Superior temporal gyrus (tissue), 1 donor: Measurements from ENCODE around the gene SLC44A2.
A peak's percentile ranks its signal among the peaks of the same experiment; 100 is the strongest.

Source experiments
- DNase-seq: peaks from one replicate; pipeline ENCODE4 v3.0.0-alpha.2; 2016; ENCODE audit errors: extremely low spot score

Gene SLC44A2

DNA sequence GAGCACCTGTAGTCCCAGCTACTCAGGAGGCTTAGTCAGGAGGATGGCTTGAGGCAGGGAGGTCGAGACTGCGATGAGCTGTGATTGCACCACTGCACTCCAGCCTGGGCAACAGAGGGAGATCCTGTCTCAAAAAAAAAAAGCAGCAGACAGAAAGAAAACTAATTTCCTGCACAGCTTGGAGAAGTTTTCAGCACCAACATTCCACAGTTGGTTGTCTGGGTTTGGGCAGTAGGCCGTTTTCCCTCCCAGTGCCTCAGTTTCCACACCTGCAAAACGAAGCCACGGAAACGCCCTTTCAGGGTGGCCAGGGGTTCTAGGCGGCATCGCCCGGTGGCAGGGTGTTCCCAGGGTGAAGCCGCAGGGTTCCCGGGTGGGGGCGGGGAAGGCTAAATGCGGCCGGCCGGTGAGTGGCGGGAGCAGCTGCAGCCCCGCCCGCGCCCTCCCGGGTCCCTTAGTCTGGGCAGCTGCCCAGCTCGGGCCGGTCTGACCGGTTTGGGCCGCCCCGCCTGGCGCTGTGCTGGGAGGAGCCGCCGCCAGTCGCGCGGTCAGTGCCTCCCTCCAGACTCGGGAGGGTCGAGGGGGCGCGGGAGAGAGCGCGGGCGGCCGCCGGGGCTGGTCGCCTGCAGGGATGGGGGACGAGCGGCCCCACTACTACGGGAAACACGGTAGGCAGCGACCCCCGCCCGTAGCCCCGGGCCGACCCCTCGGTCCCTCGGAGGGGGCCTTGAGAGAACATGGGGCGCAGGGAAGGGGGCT is at the start of gene SLC44A2:
SLC44A2 (plus strand) TSS at position 551 of the 759 bp plus-strand sequence; CDS start at position 632, 81 bp downstream.
- DNase-seq, result peak; percentile 72

DNA sequence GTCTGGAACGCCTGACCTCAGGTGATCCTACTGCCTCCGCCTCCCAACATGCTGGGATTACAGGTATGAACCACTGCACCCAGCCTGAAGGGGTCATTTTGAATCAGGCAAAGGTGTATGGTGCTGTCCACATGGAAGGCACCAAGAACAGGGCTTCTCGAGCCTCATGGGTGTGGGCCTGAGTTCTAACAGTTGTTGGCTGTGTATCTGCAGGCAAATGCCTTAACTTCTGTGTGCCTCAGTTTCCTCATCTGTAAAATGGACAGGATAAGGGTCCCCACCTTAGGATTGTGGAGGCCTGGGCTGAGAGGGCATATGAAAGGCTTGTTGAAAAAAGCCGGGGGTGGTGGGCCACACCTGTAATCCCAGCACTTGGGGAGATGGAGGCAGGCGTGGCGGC is 47.4 kb upstream of the SLC44A2 start:
- no peak for DNase-seq

DNA sequence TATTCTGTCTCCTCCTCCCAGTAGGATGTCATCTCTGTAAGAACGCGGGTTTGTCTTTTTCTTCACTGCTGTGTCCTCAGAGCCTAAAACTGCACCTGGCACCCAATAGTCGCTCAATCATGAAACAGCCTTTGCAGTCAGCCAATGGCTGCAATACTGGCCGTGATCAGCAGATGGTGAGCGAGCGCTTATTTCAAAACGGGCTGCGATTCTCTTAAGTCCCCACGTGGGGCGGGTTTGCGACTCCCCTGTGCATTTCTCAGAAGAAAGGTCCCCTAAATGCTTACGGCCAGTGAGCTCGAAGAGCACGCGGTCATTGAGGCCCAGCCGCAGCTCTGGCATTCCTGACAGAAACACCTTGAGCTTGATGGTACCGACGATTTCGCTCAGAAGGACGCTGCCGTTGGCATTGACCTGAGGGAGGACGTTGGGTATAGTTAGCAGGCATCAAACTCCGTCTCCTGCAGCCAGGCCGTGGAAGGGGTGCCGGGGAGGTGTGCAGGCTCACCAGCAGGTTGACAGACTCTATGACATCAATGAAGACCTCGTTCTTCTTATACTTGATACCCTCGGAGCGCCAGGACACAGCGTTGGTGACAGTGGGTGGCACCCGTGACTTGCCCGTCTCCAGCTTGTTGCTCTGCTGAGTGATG is 44.2 kb upstream of the SLC44A2 start:
- DNase-seq, result peak; percentile 98

GRCh38 chr19:10582091-10582490 is 43.3 kb upstream of the SLC44A2 start:
- no peak for DNase-seq

DNA sequence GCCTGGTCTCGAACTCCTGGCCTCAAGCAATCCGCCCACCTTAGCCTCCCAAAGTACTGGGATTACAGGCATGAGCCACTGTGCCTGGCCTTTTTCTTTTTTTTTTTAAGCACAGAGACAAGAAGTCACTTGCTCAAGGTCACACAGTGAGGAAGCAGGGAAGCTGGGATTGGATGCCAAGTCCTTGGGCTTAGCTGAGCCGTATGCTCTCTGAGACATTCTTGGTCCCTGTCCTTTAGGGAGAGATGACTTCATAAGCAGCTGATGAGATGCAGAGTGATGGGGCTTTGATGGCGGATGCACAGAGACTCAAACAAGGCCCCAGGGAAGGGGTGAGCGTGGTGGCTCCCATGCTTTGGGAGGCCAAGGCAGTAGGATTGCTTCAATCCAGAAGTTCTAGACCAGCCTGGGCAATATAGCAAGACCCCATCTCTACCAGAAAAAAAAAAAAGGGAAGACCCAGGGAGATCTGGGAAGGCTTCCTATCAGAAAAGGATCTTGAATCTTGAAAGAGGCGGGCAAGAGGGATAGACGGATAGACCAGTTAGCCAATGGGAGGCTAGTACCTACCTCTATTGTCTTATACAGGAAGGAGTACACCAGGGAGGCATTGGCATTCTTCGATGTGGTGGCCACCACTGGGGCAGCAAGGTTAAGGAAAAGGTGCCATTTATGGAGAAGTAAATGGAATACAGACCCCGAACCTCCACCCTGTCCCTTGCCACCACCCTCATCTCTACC is 42.1 kb upstream of the SLC44A2 start:
- DNase-seq, result no peak

- DNase-seq, result no peak
Observed at GRCh38 chr19:10586396-10586795, 39.0 kb upstream of the SLC44A2 start.

DNA sequence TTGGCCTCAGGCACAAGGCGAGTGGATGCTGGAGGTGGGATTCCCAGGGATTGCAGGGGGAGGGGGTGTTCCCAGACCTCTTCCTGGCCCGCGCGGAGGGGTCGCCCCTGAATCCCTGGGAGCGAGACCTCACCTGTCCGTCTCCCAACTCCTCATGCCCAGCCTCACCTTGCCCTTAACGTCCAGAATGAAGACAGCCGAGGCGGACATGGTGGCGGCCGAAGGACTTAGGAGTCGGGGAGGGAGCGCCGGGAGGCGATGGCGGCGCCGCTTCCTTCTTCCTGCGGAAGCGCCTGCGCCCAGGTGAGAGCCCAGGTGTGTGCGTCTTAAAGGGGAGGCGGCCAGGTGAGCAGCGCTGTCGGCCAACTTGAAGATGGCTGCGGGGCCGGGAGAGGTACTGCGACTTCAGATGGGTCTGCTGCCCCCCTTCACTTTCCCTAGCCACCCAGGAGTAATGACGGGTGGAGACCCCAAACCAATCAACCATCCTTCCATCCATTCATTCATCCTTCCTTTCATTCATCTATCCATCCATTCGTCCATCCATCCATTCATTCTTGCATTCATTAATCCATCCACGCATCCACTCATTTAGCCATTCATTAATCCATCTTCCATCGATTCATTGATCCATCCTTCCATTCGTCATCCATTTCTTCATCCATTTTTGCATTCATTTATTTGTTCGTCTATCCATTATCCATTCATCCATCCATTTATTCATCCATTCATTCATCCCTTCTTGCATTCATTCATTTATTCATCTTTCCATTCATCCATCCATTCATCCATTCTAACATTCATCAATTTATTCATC is 38.1 kb upstream of the SLC44A2 start, which contains the start of gene AP1M2:
AP1M2 (minus strand) TSS at position 291 of the 817 bp plus-strand sequence; CDS start at position 210, 81 bp downstream.
- no peak for DNase-seq

- DNase-seq, result no peak
Observed at GRCh38 chr19:10587839-10588150, 37.6 kb upstream of the SLC44A2 start.

DNA sequence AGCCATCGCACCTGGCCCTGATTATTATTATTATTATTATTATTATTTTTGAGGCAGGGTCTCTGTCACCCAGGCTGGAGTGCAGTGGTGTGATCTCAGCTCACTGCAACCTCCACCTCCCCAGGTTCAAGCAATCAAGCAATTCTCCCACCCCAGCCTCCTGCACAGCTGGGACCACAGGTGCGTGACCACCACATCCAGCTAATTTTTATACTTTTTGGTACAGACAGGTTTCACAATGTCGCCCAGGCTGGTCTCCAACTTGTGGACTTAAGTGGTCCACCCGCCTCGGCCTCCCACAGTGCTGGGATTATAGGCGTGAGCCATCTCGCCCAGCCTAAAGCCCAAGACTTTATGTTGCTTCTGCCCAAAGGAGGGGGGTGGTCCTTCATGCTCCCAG is 32.2 kb upstream of the SLC44A2 start:
- no peak for DNase-seq

GRCh38 chr19:10593820-10594637 is 31.3 kb upstream of the SLC44A2 start:
- DNase-seq, result peak; percentile 55

DNA sequence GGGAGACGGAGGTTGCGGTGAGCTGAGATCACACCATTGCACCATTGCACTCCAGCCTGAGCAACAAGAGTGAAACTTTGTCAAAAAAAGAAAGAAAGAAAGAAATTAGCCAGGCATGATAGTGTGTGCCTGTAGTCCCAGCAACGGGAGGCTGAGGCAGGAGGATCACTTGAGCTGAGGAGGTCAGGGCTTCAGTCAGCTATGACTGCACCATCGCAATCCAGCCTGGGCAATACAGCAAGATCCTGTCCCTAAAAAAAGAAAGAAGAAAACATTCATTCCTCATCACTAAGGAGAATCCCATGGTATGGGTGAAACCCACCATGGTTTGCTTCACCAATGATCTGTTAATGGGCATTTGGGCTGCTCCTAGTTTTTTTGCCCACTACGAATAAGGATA is 25.2 kb upstream of the SLC44A2 start:
- no peak for DNase-seq

- DNase-seq, result no peak
Observed at GRCh38 chr19:10601999-10602329, 23.4 kb upstream of the SLC44A2 start.

DNA sequence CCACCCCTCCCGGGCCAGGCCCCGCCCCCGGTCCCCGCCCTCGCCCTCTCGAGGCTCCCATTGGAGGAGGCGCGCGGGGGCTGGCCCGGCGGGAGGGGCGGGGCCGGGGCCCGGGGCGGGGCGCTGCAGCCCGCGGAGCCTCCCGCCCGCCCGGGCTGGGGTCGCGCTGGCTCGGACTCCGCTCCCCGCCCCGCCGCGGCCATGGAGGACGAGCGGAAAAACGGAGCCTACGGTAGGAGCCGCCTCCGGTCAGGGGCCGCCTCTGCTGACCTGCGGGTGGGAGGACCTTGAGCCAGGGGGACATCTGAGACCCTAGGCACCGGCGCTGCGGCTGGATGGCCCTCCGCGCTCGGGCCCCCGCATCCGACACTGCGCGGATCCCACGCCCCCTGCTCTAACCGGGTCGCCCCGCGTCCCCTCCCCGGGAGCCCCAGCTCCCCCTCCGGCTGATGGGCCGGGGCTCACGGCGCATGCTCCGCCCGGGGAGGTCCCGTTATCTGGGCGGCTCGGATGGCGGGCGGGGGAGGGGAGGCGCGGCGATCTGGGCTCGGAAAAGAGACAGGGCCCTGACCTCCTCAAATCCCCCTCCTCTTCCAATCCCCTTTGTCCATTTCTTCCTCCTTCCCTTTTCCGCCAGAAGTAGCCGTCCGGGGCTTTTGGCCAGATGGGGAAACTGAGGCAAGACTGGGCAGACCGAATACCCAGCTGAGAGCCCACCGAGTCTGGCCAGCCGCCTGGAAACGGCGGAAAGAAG is 22.8 kb upstream of the SLC44A2 start:
- DNase-seq, result peak; percentile 69

DNA sequence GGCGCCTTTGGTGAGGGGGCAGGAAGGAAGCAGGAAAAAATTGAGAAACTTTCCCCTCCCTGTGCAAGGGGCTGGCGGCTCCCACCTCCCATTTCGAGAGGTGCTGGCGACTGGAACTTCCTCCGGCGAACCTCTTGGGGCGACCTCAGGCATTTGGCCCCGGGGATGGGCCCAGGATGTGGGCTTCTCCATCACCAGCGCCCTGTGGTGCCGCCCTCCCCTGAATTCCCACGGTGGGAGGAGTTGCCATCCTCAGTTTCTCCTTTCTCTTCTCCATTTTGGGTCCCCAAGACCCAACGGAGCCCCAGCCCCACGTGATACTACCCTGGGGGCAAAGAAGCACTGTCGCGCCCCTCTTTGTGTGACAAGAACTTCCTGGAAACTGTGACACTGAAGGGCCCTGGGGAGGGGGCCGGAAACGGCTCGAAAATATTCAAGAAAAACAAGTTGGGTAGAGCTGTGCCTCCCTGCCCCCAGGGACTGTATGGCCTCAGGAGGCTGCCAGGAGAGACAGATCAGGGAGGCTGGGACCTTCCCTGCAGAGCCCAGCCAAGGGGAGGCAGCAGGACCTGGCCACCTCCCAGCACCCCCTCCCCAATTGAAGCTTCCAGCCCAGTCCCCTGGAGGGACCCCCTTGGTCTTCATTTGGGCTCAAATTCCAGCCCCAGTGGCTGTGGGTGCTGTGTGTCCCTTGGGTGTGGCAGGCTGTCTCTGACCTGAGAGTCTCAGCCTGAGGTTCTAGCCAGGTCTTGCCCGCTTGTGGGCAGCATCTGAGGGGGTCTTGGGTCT is 22.1 kb upstream of the SLC44A2 start:
- DNase-seq, result no peak

- DNase-seq, result peak; percentile 13
Observed at GRCh38 chr19:10603873-10604459, 21.4 kb upstream of the SLC44A2 start.

DNA sequence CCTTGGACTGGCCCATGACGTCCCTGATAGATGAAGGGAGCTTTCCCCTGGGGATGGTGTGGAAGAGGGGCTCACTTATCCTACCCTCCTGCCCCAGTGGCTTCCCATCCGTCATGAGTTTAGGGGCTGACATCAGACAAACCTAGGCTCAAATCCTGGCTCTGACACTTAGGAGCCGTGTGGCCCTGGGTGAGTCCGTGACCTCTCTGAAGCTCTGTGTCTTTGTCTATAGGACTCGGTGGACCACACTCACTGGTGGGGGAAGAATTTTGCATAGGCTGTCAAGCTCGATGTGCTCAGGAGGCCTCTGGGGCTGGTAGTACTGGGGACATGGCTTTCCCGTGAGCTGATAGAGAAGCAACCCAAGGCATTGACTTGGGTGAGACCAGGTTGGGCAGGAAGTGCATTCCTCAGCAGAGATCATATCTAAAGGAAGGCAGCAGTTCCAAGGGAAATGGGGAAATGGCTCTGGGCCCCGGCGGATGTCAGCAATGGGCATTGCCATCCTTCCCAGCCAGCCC is 20.8 kb upstream of the SLC44A2 start:
- no peak for DNase-seq

- DNase-seq, result no peak
Observed at GRCh38 chr19:10611907-10612306, 13.4 kb upstream of the SLC44A2 start.

DNA sequence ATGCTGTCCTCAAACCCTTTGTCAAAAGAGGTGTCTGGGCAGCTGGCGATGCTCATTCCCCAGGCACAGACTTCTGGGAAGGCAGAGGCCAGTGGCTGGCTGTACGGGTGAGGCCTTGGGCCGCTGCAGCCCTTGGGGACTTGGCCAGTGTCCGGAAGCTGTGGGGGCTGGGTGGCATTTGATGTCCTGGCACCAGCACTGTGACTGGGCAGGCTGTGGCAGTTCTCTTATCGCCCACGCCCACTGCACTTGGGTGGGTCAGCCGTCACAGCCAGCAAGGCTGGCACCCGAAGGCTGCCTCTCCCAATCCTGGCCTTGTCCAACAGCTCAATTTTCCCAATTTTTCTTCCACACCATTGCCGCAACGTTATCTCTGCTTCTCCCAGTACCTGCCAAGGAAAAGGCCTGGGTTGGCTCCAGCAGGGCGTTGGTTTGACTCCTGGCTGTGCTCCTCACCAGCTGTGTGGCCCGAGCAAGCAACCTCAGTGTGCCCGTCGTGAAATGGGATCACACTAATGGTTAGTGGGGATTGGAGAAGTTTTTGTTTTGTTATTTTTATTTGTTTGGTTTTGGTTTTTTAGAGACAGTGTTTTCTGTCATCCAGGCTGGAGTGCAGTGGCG is 12.7 kb upstream of the SLC44A2 start:
- peak; percentile 80 for DNase-seq
